Spinal cord (tissue), 10 donors: ENCODE results near the gene TMEM164. TPM values are rescaled to one million over a fixed set of nuclear protein-coding genes. Genes with fewer than 3 reads are reported as not detected.
A peak's percentile ranks its signal among the peaks of the same experiment; 100 is the strongest.

Experiments used
- DNase-seq, 6 donors: peaks; one replicate each; pipeline versions ENCODE4 v3.0.0 to v3.0.0-alpha.2; 2013 to 2015; ENCODE audit warnings: low spot score in 6 of 6, low read depth in 4 of 6
- H3K27ac ChIP-seq: one replicate; pipeline ENCODE4 v1.5.1; 2013; ENCODE audit warnings: low read depth, low read length, control low read depth
- H3K27me3 ChIP-seq: one replicate; pipeline ENCODE4 v1.6.1; 2013; ENCODE audit warnings: low read length; ENCODE audit not compliant: control insufficient read depth, insufficient read depth
- H3K36me3 ChIP-seq: one replicate; pipeline ENCODE4 v1.6.1; 2013; ENCODE audit warnings: low read length; ENCODE audit not compliant: control insufficient read depth, insufficient read depth
- H3K4me1 ChIP-seq: one replicate; pipeline ENCODE4 v1.6.1; 2013; ENCODE audit warnings: low read length; ENCODE audit not compliant: control insufficient read depth, insufficient read depth
- H3K4me3 ChIP-seq: one replicate; pipeline ENCODE4 v1.5.1; 2013; ENCODE audit warnings: low read depth, low read length, control low read depth
- H3K9me3 ChIP-seq: one replicate; pipeline ENCODE4 v1.6.1; 2013; ENCODE audit warnings: low read length; ENCODE audit not compliant: control insufficient read depth, insufficient read depth
- WGBS: methylation state at CpG from one replicate; pipeline ENCODE4 v1.1.5; 2013; ENCODE audit warnings: missing lambda C conversion rate; ENCODE audit not compliant: insufficient coverage; 5-methylcytosine and 5-hydroxymethylcytosine counted together
- polyA plus RNA-seq, 2 donors: library from polyadenylated mRNA; unstranded; fragments of 120-200 nt; gene quantifications; one replicate each; pipeline ENCODE4 v1.2.1, GENCODE V29; 2013; ENCODE audit not compliant: insufficient read length in 2 of 2
- total RNA-seq, 2 donors: library from RNA; depleted of rRNA in 1 of 2; stranded (reverse); fragments of 120-200 nt in 1 of 2; fragments of >200 nt in 1 of 2; gene quantifications; one replicate each; pipeline versions ENCODE4 v1.2.3 to v1.2.4, GENCODE V29; 2013 to 2014
- donor health status: healthy.

TMEM164 gene
- total and polyA plus RNA-seq, 4 donors: 16.2 to 21.9 (median 20.2) TPM

DNA sequence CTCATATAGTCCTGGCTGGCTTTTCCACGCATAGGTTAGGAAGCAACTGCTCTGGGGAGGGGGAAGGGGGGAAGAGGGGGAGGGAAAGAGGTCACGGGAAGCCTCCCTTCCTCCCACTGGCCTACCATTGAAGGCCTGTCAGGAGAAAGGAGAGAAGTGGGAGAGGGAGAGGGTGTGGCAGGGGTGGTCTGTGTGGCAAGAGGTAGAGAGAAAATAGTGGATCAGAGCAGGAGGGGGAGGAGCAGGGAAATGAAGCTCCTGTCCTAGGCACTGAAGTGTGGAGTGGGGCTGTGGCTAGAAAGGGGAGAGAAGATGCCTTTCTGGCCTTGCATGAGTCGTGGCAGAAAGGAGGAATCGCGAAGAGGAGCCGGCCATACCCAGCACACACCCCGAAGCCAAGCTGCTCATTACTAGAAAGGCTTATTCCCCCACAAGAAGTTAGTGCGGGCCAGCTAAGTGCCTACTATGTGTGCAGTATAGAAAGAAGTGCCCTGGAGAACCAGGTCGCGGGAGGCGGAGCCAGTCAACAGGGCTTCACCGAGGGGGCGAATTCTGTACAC lies 1.1 kb upstream of the TMEM164 start:
- H3K27me3 ChIP-seq: peaks cover 19% of the 10 kb centered on the region
- no peak overlapping the region for H3K4me3 ChIP-seq
- peaks cover 25% of the 10 kb centered on the region for H3K4me1 ChIP-seq
- H3K9me3 ChIP-seq: no peaks in the 10 kb centered on the region
- 32% methylated on average over 6 of the region's 13 CpGs for WGBS
- DNase-seq: no peak
- no peaks in the 10 kb centered on the region for H3K36me3 ChIP-seq
- H3K27ac ChIP-seq: no peak overlapping the region

GRCh38 chrX:110003167-110004156 lies 548 bp downstream of the TMEM164 start:
- WGBS: 28% methylated on average over 35 of the region's 46 CpGs
- Histone ChIP-seq H3K4me1 (peaks cover 25% of the 10 kb centered on the region), H3K27me3 (peaks cover 18% of the 10 kb centered on the region), H3K36me3 (no peaks in the 10 kb centered on the region), H3K27ac (no peak overlapping the region), H3K9me3 (no peaks in the 10 kb centered on the region), H3K4me3 (peak overlapping the region; percentile 71)
- DNase-seq: peak in 1 of 6 donors; percentile 39

DNA sequence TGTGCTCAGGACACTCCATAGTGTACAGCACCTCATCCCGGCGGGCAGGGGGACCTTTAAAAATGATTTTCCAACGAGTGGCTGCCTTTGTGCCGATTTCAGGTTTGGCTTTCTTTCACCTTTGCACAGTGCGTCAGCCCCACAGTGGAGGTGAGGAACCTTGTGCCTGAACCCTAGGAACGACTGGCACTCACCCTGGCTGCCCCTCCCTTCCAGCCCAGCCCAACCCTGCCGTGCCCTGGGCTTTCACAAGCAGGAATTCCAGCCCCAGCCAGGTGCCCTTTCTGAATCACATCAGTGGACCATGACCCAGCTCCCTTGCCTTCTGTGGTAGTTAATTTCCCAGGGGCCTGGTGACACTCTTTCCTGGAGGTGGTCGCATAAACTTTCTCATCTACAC lies 1.3 kb downstream of the TMEM164 start:
- H3K9me3 ChIP-seq: no peaks in the 10 kb centered on the region
- DNase-seq: no peak
- 59% methylated on average over 7 of the region's 8 CpGs for WGBS
- H3K4me3 ChIP-seq: no peak overlapping the region
- peaks cover 22% of the 10 kb centered on the region for H3K27me3 ChIP-seq
- no peaks in the 10 kb centered on the region for H3K36me3 ChIP-seq
- H3K27ac ChIP-seq: no peak overlapping the region
- H3K4me1 ChIP-seq: peaks cover 25% of the 10 kb centered on the region

- no peak for DNase-seq
- H3K4me1 ChIP-seq: peaks cover 25% of the 10 kb centered on the region
- no peaks in the 10 kb centered on the region for H3K9me3 ChIP-seq
- no peak overlapping the region for H3K4me3 ChIP-seq
- H3K27ac ChIP-seq: no peak overlapping the region
- no peaks in the 10 kb centered on the region for H3K36me3 ChIP-seq
- peaks cover 22% of the 10 kb centered on the region for H3K27me3 ChIP-seq
- WGBS: 13% methylated on average over 1 of the region's 3 CpGs
These were observed 1.9 kb downstream of the TMEM164 start for GRCh38 chrX:110004731-110005369.

DNA sequence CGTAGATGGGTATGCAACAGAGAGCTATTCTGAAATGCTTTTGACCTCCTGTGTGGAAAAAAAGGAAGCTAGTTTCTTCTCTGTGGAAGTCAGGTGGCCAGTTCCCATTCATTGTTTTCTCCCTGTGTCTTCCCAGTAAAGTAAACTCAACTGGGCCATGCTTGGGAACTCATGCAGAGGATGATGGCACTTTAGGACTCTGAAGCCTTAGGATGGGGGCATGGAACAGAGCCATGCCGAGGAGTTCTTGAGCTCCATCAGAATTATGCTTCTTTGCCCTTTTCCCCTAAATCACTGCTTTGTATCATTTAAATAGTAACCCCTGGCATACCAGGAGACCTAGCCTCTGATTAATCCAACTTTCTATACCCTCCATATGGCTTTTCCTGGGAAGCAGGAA lies 3.2 kb downstream of the TMEM164 start:
- no peak overlapping the region for H3K27ac ChIP-seq
- H3K4me1 ChIP-seq: peaks cover 25% of the 10 kb centered on the region
- H3K36me3 ChIP-seq: no peaks in the 10 kb centered on the region
- 39% methylated on average over 2 of the region's 2 CpGs for WGBS
- no peak for DNase-seq
- no peaks in the 10 kb centered on the region for H3K9me3 ChIP-seq
- no peak overlapping the region for H3K4me3 ChIP-seq
- H3K27me3 ChIP-seq: peaks cover 17% of the 10 kb centered on the region

GRCh38 chrX:110006821-110007375 lies 4.0 kb downstream of the TMEM164 start:
- no peaks in the 10 kb centered on the region for H3K9me3 ChIP-seq
- no peak for DNase-seq
- peaks cover 22% of the 10 kb centered on the region for H3K4me1 ChIP-seq
- H3K27me3 ChIP-seq: peaks cover 17% of the 10 kb centered on the region
- H3K27ac ChIP-seq: no peak overlapping the region
- H3K36me3 ChIP-seq: no peaks in the 10 kb centered on the region
- 40% methylated on average over 1 of the region's 3 CpGs for WGBS
- H3K4me3 ChIP-seq: no peak overlapping the region

DNA sequence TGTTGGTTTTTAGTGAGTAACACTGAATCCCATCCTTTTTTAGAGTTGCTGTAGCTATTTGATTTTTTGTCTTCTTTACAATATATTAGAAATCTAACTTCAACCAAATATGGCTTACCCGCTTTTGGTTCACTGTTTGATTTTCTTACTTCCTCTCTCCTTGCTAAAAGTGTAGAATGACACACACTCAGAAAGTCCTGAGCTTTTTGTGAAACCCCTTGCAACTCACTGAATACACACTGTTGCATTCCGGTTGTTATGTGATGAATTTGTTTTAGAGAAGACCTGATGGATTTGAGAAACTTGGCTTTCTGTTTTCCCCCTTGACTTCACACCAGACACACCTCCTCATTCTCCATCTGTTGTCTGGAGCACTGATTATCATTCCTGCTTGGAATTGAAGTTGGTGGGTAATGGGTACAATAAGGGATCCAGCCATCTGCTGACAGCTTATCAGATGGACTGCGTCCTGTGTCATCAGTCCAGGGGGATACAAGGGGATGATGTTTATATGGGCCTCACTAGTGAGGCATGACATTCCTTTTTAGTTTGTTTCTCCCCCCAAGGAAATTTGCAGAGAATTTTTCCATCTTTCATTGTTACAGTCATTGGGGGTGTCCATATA lies 5.2 kb downstream of the TMEM164 start:
- no CpG with 5 or more reads among the region's 3 CpGs for WGBS
- Histone ChIP-seq H3K4me3 (no peak overlapping the region), H3K9me3 (no peaks in the 10 kb centered on the region), H3K4me1 (peaks cover 23% of the 10 kb centered on the region), H3K36me3 (no peaks in the 10 kb centered on the region), H3K27ac (no peak overlapping the region), H3K27me3 (peaks cover 15% of the 10 kb centered on the region)
- no peak for DNase-seq

DNA sequence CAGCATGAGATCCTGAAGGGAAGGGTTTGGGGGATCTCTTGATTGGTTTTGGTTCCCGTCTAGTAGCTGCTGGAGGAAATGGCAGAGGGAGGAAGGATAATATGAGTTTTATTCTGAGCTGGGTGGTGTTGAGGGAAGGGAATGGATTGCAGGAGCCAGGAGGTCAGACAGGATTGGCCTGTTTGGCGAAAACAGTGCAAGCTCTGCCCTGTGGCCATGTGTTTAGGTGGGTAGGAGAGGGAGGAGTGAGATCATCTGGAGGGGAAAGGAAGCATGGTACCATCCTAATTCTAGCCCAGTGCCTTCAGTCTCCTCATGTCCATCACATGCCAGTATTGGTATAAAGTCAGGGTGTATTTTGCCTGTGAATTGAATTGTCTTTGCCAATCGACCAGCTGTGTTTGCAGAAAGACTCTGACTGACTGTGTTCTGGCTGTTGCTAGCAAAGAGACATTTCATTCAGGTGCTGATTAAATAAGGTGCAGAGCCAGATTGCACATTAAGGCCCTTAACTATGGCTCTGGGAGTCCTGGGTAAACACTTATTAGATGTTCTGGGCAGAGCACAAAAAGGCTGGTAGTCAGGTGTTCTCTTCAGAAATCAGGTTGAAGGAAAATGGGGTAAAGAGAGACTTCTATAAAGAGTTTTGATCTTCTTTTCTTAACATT lies 10.0 kb downstream of the TMEM164 start:
- H3K36me3 ChIP-seq: no peaks in the 10 kb centered on the region
- no peak overlapping the region for H3K27ac ChIP-seq
- peak in 1 of 6 donors; percentile 61 for DNase-seq
- H3K4me1 ChIP-seq: peaks cover 12% of the 10 kb centered on the region
- 60% methylated on average over 3 of the region's 3 CpGs for WGBS
- no peak overlapping the region for H3K4me3 ChIP-seq
- no peaks in the 10 kb centered on the region for H3K9me3 ChIP-seq
- H3K27me3 ChIP-seq: peaks cover 12% of the 10 kb centered on the region

- DNase-seq: no peak
- Histone ChIP-seq H3K36me3 (no peaks in the 10 kb centered on the region), H3K9me3 (no peaks in the 10 kb centered on the region), H3K4me3 (no peak overlapping the region), H3K27me3 (peaks cover 10% of the 10 kb centered on the region), H3K4me1 (peaks cover 12% of the 10 kb centered on the region), H3K27ac (no peak overlapping the region)
- WGBS: no CpG with 5 or more reads among the region's 4 CpGs
These were observed 11.1 kb downstream of the TMEM164 start for GRCh38 chrX:110013968-110014367.
